K562 (cell line): ENCODE measurements around the gene VKORC1. TPM values are rescaled to one million over a fixed set of nuclear protein-coding genes. Genes with fewer than 3 reads are reported as not detected.
A peak's percentile ranks its signal among the peaks of the same experiment; 100 is the strongest.

Experiments used
- ATF1 ChIP-seq, 2 experiments: fragments of 450-650 bp in 1 of 2; IDR thresholded peaks; 2 replicates each; pipeline ENCODE4 v1.6.1; 2016; ENCODE audit warnings: missing compliant biosample characterization in 1 of 2, missing genetic modification characterization in 1 of 2
- CAMTA2 ChIP-seq: fragments of 250-450 bp; sonication (Bioruptor Pico); conservative IDR thresholded peaks from 2 replicates; pipeline ENCODE4 v1.5.1; 2022
- CHCHD3 ChIP-seq: fragments of 250-450 bp; sonication (Bioruptor Pico); IDR thresholded peaks from 2 replicates; pipeline ENCODE4 v2.1.2; 2022; ENCODE audit warnings: mild to moderate bottlenecking
- CREB1 ChIP-seq, 2 experiments: sonication (generic) in 1 of 2; formaldehyde crosslinking in 1 of 2; IDR thresholded peaks; 2 replicates each; pipeline versions ENCODE4 v1.6.1 to v1.8.0; 2012 to 2022; ENCODE audit warnings: inconsistent platforms in 1 of 2, mild to moderate bottlenecking in 1 of 2, missing genetic modification reagents in 1 of 2, moderate library complexity in 1 of 2
- ESRRA ChIP-seq: fragments of 450-650 bp; IDR thresholded peaks from 2 replicates; pipeline ENCODE4 v1.6.1; 2014; ENCODE audit warnings: low read depth, mild to moderate bottlenecking, moderate library complexity, borderline replicate concordance
- RBFOX2 ChIP-seq: fragments of 200-400 bp; formaldehyde crosslinking; IDR thresholded peaks from 2 replicates; pipeline ENCODE4 v1.6.1; 2017; ENCODE audit warnings: low read depth, mild to moderate bottlenecking, low read length, moderate library complexity
- SAFB ChIP-seq: fragments of 200-400 bp; formaldehyde crosslinking; IDR thresholded peaks from 2 replicates; pipeline ENCODE4 v1.6.1; 2017; ENCODE audit warnings: low read depth, low read length, borderline replicate concordance
- ZNF584 ChIP-seq: fragments of 200-800 bp; sonication (Bioruptor generic); IDR thresholded peaks from 2 replicates; pipeline ENCODE4 v1.6.1; 2016; ENCODE audit warnings: low read depth, mild to moderate bottlenecking, missing genetic modification characterization, missing compliant biosample characterization
- polyA plus RNA-seq, 8 experiments: library from polyadenylated mRNA; depleted of rRNA in 4 of 8; stranded (reverse) in 5 of 8; unstranded in 3 of 8; fragments of >200 nt; fragmentation: Nextera tagmentation in 2 of 8; fragmentation: Illumina TruSeq in 1 of 8; extraction: Ambion mirVana in 2 of 8; extraction: Trizol in 1 of 8; gene quantifications; 2 replicates each; pipeline versions ENCODE4 v1.2.1 to v1.2.3, GENCODE V29; 2011 to 2014; ENCODE audit warnings: inconsistent platforms in 1 of 8, missing spikeins in 1 of 8
- total RNA-seq, 7 experiments: library from RNA; depleted of rRNA in 6 of 7; stranded (reverse); fragments of >200 nt in 6 of 7; fragmentation: Illumina TruSeq in 2 of 7; extraction: Trizol in 2 of 7; gene quantifications; 2 replicates each; pipeline versions ENCODE4 v1.2.1 to v1.2.3, GENCODE V29; 2011 to 2021; ENCODE audit warnings: low replicate concordance in 1 of 7
- TF ChIP-seq, protein P1 (sequence below): fragments of 450-650 bp; IDR thresholded peaks from 2 replicates; pipeline ENCODE4 v1.6.1; 2016; ENCODE audit warnings: low read depth
- TF ChIP-seq, protein P2 (sequence below): fragments of 250-450 bp; sonication (Bioruptor Pico); IDR thresholded peaks from 2 replicates; pipeline ENCODE4 v1.8.0; 2021; ENCODE audit warnings: moderate library complexity, mild to moderate bottlenecking, inconsistent platforms
- TF ChIP-seq, protein P3 (sequence below): fragments of 250-450 bp; sonication (Bioruptor Pico); IDR thresholded peaks from 2 replicates; pipeline ENCODE4 v1.8.0; 2021; ENCODE audit warnings: mild to moderate bottlenecking, moderate library complexity
- TF ChIP-seq, protein P4 (sequence below), 2 experiments: fragments of 450-650 bp; conservative IDR thresholded peaks; 2 replicates each; pipeline ENCODE4 v1.6.1; 2017; ENCODE audit warnings: mild to moderate bottlenecking in 2 of 2, moderate library complexity in 2 of 2
- TF ChIP-seq, protein P5 (sequence below): fragments of 450-650 bp; IDR thresholded peaks from 2 replicates; pipeline ENCODE4 v1.6.1; 2016; ENCODE audit warnings: antibody characterized with exemption

VKORC1 gene
- total and polyA plus RNA-seq, 9 of the 15 experiments (the other 6 are each of a cell fraction or from before 2014, with no cell fraction given) = 30.0 to 119 (median 62.1) TPM

DNA sequence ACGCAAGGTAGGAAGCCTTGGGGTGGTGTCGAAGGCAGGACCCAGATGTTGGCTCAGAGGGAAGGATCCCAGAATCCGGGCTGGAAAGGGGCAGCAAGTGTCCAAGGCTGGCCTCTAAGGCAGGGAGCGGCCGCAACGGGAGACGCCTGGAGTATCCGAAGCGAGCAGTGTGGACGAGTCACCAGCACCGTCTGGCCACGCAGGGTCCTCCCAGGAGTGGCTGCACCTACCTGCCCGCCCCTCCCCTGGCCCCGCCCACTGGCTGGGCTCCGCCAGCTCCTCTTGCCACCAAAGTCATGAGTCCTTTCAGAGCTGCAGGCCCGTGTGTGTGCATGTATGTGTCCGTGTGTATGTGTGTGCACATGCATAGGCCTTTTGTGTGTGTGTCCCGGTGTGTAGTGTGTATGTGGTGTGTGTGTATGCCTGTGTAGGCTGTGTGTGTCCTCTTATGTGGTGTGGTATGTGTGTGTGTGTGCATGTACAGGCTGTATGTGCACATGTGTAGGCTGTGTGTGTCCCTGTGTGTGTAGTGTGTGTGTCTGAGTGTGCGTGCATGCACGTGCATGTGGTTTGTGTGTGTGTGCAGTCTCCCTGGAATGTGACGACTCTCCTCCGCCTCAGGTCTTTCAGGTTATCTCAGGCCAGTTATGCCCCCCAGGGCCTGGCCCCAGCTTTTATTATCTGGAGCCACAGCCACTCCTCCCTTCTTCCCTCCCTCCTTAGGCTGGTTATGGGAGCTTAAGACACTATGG lies 41.1 kb upstream of the VKORC1 start, which contains the start of gene PRSS8 (continued):
- TF ChIP-seq, protein P1, sequence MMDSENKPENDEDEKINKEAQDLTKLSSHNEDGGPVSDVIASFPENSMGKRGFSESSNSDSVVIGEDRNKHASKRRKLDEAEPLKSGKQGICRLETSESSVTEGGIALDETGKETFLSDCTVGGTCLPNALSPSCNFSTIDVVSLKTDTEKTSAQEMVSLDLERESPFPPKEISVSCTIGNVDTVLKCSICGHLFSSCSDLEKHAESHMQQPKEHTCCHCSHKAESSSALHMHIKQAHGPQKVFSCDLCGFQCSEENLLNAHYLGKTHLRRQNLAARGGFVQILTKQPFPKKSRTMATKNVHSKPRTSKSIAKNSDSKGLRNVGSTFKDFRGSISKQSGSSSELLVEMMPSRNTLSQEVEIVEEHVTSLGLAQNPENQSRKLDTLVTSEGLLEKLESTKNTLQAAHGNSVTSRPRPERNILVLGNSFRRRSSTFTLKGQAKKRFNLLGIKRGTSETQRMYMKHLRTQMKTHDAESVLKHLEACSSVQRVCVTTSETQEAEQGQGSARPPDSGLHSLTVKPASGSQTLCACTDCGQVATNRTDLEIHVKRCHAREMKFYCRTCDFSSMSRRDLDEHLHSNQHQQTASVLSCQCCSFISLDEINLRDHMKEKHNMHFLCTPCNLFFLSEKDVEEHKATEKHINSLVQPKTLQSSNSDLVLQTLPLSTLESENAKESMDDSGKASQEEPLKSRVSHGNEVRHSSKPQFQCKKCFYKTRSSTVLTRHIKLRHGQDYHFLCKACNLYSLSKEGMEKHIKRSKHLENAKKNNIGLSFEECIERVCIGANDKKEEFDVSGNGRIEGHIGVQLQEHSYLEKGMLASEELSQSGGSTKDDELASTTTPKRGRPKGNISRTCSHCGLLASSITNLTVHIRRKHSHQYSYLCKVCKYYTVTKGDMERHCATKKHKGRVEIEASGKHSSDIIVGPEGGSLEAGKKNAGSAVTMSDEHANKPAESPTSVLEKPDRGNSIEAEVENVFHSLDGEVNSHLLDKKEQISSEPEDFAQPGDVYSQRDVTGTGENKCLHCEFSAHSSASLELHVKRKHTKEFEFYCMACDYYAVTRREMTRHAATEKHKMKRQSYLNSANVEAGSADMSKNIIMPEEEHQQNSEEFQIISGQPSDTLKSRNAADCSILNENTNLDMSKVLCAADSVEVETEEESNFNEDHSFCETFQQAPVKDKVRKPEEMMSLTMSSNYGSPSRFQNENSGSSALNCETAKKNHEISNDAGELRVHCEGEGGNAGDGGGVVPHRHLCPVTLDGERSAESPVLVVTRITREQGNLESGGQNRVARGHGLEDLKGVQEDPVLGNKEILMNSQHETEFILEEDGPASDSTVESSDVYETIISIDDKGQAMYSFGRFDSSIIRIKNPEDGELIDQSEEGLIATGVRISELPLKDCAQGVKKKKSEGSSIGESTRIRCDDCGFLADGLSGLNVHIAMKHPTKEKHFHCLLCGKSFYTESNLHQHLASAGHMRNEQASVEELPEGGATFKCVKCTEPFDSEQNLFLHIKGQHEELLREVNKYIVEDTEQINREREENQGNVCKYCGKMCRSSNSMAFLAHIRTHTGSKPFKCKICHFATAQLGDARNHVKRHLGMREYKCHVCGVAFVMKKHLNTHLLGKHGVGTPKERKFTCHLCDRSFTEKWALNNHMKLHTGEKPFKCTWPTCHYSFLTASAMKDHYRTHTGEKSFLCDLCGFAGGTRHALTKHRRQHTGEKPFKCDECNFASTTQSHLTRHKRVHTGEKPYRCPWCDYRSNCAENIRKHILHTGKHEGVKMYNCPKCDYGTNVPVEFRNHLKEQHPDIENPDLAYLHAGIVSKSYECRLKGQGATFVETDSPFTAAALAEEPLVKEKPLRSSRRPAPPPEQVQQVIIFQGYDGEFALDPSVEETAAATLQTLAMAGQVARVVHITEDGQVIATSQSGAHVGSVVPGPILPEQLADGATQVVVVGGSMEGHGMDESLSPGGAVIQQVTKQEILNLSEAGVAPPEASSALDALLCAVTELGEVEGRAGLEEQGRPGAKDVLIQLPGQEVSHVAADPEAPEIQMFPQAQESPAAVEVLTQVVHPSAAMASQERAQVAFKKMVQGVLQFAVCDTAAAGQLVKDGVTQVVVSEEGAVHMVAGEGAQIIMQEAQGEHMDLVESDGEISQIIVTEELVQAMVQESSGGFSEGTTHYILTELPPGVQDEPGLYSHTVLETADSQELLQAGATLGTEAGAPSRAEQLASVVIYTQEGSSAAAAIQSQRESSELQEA = peak; percentile 24; the same call in 1 of the 2 replicates
- TF ChIP-seq CREB1 (IDR thresholded peaks at IDR 0.05) (no peak), CREB1 (CRISPR knock-in tag; IDR thresholded peaks at IDR 0.05) (no peak), SAFB (0 out of 2 replicates have a peak, but pooled peaks have one; percentile 18), ZNF584 (CRISPR knock-in tag) (no peak), CHCHD3 (CRISPR knock-in tag) (no peak), RBFOX2 (peak; percentile 46; the same call in 1 of the 2 replicates), CAMTA2 (CRISPR knock-in tag) (no peak), ATF1 (CRISPR knock-in tag; IDR thresholded peaks at IDR 0.05) (no peak), ATF1 (tag; IDR thresholded peaks at IDR 0.05) (no peak), ESRRA (no peak)
- TF ChIP-seq, protein P2, sequence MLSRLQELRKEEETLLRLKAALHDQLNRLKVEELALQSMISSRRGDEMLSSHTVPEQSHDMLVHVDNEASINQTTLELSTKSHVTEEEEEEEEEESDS (CRISPR knock-in tag) = no peak
- TF ChIP-seq, protein P3, sequence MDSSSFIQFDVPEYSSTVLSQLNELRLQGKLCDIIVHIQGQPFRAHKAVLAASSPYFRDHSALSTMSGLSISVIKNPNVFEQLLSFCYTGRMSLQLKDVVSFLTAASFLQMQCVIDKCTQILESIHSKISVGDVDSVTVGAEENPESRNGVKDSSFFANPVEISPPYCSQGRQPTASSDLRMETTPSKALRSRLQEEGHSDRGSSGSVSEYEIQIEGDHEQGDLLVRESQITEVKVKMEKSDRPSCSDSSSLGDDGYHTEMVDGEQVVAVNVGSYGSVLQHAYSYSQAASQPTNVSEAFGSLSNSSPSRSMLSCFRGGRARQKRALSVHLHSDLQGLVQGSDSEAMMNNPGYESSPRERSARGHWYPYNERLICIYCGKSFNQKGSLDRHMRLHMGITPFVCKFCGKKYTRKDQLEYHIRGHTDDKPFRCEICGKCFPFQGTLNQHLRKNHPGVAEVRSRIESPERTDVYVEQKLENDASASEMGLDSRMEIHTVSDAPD (CRISPR knock-in tag) = no peak
- TF ChIP-seq, protein P4, sequence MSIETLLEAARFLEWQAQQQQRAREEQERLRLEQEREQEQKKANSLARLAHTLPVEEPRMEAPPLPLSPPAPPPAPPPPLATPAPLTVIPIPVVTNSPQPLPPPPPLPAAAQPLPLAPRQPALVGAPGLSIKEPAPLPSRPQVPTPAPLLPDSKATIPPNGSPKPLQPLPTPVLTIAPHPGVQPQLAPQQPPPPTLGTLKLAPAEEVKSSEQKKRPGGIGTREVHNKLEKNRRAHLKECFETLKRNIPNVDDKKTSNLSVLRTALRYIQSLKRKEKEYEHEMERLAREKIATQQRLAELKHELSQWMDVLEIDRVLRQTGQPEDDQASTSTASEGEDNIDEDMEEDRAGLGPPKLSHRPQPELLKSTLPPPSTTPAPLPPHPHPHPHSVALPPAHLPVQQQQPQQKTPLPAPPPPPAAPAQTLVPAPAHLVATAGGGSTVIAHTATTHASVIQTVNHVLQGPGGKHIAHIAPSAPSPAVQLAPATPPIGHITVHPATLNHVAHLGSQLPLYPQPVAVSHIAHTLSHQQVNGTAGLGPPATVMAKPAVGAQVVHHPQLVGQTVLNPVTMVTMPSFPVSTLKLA (conservative IDR thresholded peaks at IDR 0.05) = peak in 1 of 2 experiments; percentile 57; a peak in 1 of 4 replicates
- TF ChIP-seq, protein P5, sequence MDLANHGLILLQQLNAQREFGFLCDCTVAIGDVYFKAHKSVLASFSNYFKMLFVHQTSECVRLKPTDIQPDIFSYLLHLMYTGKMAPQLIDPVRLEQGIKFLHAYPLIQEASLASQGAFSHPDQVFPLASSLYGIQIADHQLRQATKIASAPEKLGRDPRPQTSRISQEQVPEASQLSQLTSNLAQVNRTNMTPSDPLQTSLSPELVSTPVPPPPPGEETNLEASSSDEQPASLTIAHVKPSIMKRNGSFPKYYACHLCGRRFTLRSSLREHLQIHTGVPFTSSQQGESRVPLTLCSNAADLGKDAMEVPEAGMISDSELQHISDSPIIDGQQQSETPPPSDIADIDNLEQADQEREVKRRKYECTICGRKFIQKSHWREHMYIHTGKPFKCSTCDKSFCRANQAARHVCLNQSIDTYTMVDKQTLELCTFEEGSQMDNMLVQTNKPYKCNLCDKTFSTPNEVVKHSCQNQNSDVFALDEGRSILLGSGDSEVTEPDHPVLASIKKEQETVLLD = 0 out of 2 replicates have a peak, but pooled peaks have one; percentile 35
